HEK293T (cell line): ENCODE data around the gene SPNS2.

ENCODE experiments used
- CTCF ChIA-PET: fragments of 350-600 bp; formaldehyde crosslinking; extraction: SDS; loops from one replicate; lab custom pipeline; 2021; ENCODE audit warnings: antibody characterized with exemption, inconsistent platforms; lab: Yijun Ruan, JAX
- POLR2A ChIA-PET: fragments of 350-600 bp; formaldehyde crosslinking; extraction: SDS; loops from one replicate; lab custom pipeline; 2020; ENCODE audit warnings: antibody characterized with exemption, inconsistent platforms; lab: Yijun Ruan, JAX
- DNase-seq: peaks from one replicate; pipeline ENCODE4 v3.0.0; 2012; ENCODE audit warnings: mixed read lengths; ENCODE audit errors: extremely low spot score
- ARNT ChIP-seq: fragments of 450-650 bp; IDR thresholded peaks from 2 replicates; pipeline ENCODE4 v1.6.1; 2017; ENCODE audit warnings: mild to moderate bottlenecking
- BHLHE40 ChIP-seq: fragments of 450-650 bp; IDR thresholded peaks from 2 replicates; pipeline ENCODE4 v1.6.1; 2016; ENCODE audit warnings: mild to moderate bottlenecking, moderate library complexity, borderline replicate concordance
- CTBP1 ChIP-seq: fragments of 450-650 bp; IDR thresholded peaks from 2 replicates; pipeline ENCODE4 v1.6.1; 2016; ENCODE audit warnings: borderline replicate concordance
- ELF4 ChIP-seq: fragments of 450-650 bp; IDR thresholded peaks from 2 replicates; pipeline ENCODE4 v1.6.1; 2017; ENCODE audit warnings: antibody characterized with exemption
- FOXA1 ChIP-seq: fragments of 450-650 bp; IDR thresholded peaks from 2 replicates; pipeline ENCODE4 v1.6.1; 2016; ENCODE audit warnings: mild to moderate bottlenecking
- FOXK2 ChIP-seq: fragments of 450-650 bp; IDR thresholded peaks from 2 replicates; pipeline ENCODE4 v1.6.1; 2016; ENCODE audit warnings: mild to moderate bottlenecking
- FOXM1 ChIP-seq: fragments of 450-650 bp; IDR thresholded peaks from 2 replicates; pipeline ENCODE4 v1.6.1; 2017; ENCODE audit warnings: mild to moderate bottlenecking, borderline replicate concordance
- HDGF ChIP-seq: fragments of 450-650 bp; IDR thresholded peaks from 2 replicates; pipeline ENCODE4 v1.6.1; 2017; ENCODE audit warnings: antibody characterized with exemption, borderline replicate concordance
- L3MBTL2 ChIP-seq: fragments of 450-650 bp; conservative IDR thresholded peaks from 2 replicates; pipeline ENCODE4 v1.6.1; 2016; ENCODE audit warnings: mild to moderate bottlenecking
- LEF1 ChIP-seq: fragments of 450-650 bp; IDR thresholded peaks from 2 replicates; pipeline ENCODE4 v1.6.1; 2017; ENCODE audit warnings: mild to moderate bottlenecking, borderline replicate concordance
- NFRKB ChIP-seq: fragments of 450-650 bp; IDR thresholded peaks from 2 replicates; pipeline ENCODE4 v1.6.1; 2016; ENCODE audit warnings: mild to moderate bottlenecking, moderate library complexity
- PKNOX1 ChIP-seq: fragments of 450-650 bp; IDR thresholded peaks from 2 replicates; pipeline ENCODE4 v1.6.1; 2016
- SP1 ChIP-seq: fragments of 450-650 bp; IDR thresholded peaks from 2 replicates; pipeline ENCODE4 v1.6.1; 2017
- SUZ12 ChIP-seq: fragments of 450-650 bp; IDR thresholded peaks from 2 replicates; pipeline ENCODE4 v1.6.1; 2016; ENCODE audit warnings: mild to moderate bottlenecking
- TARDBP ChIP-seq: fragments of 450-650 bp; IDR thresholded peaks from 2 replicates; pipeline ENCODE4 v1.6.1; 2016
- ZNF384 ChIP-seq: fragments of 450-650 bp; IDR thresholded peaks from 2 replicates; pipeline ENCODE4 v1.6.1; 2016

The SPNS2 gene

GRCh38 chr17:4506892-4507291 is 8.2 kb downstream of the SPNS2 start:
- no peak for TF ChIP-seq HDGF
- no peak for TF ChIP-seq PKNOX1
- TF ChIP-seq FOXA1 = no peak
- no peak for TF ChIP-seq TARDBP
- TF ChIP-seq LEF1 = no peak
- no peak for TF ChIP-seq FOXK2
- no peak for TF ChIP-seq FOXM1
- no peak for TF ChIP-seq SP1
- TF ChIP-seq CTBP1 = no peak
- no peak for TF ChIP-seq NFRKB
- no peak for TF ChIP-seq ZNF384
- TF ChIP-seq ARNT = no peak
- TF ChIP-seq ELF4 = no peak
- TF ChIP-seq BHLHE40 = no peak
- TF ChIP-seq SUZ12 = no peak
- no peak for TF ChIP-seq L3MBTL2
- ChIA-PET CTCF (interaction anchor here (0.6 kb wide), 1 partner anchor 85 kb away, joined by 3 read pairs; no protein-coding TSS in a partner anchor), POLR2A (no interaction called here)
- no peak for DNase-seq

DNA sequence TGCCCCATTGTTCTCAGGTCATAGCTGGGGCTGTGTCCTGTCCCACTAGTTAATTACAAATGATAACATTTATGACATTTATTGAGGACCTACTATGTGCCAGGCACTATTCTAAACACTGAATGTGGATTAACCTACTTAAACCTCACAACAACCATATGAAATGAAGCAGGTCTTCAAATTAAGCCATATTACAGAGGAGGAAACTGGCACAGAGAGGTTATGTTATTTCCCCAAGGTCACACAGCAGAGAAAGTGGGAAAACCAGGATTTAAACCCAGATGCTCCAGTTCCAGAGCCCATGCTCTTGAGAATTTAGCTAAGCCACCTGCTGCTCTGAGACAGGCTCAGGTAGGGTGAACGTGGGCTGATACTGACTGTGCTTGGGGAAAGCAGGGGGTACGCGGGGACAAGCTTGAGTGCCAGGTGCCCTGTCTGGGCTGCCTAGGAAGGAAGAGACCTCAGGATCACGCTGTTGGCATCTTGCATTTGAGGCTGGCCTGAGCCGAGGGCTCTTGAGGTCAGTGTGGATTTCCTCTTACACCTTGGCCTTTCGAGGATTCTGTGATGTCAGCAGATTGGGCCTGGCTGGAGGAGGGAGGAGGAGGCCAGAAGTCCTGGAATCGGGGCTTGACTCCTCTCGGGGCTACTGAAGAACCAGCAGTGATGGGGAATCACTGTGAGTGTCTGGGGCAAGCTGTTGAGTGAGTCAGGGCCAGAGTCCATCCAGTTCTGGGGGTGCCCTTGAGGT is 8.9 kb downstream of the SPNS2 start:
- POLR2A ChIA-PET = no interaction called here
- TF ChIP-seq CTBP1 (no peak), FOXK2 (no peak), BHLHE40 (no peak), ELF4 (no peak), HDGF (no peak), NFRKB (no peak)
- CTCF ChIA-PET = no interaction called here
- no peak for DNase-seq

DNA sequence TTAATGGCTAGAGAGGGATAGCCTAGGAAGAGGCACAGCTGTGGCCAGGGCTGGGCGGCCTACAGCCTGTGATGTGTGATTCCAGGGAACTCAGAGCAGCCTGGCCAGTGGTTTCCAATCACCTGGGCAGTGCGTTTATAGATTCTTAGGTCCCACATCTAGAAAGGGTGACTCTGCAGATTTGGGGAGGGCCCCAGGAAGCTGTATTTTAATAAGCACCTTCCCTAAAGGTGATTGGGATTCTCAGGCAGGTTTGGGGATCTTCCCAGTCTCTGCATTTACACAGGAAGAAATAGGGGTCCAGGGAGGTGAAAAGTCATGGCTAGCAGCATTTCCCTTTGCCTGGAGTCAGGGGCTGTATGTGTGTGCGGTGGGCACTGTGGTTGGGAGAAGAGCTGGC is 9.5 kb downstream of the SPNS2 start:
- ChIA-PET POLR2A (no interaction called here), CTCF (no interaction called here)
- DNase-seq = no peak
- no peak for TF ChIP-seq PKNOX1
- TF ChIP-seq FOXA1 = no peak
- TF ChIP-seq SP1 = no peak

- TF ChIP-seq FOXK2 (no peak), ZNF384 (no peak), NFRKB (no peak), FOXA1 (no peak), CTBP1 (no peak), SUZ12 (no peak), PKNOX1 (no peak), ARNT (no peak), SP1 (no peak), HDGF (no peak), L3MBTL2 (no peak), BHLHE40 (no peak), ELF4 (no peak), FOXM1 (no peak), LEF1 (no peak), TARDBP (no peak)
- no peak for DNase-seq
- POLR2A ChIA-PET = interaction anchor here (1.5 kb wide), 1 partner anchor 10 kb away, joined by 3 read pairs; no protein-coding TSS in a partner anchor
- CTCF ChIA-PET = no interaction called here
Measured at GRCh38 chr17:4509401-4509800, 10.7 kb downstream of the SPNS2 start.

DNA sequence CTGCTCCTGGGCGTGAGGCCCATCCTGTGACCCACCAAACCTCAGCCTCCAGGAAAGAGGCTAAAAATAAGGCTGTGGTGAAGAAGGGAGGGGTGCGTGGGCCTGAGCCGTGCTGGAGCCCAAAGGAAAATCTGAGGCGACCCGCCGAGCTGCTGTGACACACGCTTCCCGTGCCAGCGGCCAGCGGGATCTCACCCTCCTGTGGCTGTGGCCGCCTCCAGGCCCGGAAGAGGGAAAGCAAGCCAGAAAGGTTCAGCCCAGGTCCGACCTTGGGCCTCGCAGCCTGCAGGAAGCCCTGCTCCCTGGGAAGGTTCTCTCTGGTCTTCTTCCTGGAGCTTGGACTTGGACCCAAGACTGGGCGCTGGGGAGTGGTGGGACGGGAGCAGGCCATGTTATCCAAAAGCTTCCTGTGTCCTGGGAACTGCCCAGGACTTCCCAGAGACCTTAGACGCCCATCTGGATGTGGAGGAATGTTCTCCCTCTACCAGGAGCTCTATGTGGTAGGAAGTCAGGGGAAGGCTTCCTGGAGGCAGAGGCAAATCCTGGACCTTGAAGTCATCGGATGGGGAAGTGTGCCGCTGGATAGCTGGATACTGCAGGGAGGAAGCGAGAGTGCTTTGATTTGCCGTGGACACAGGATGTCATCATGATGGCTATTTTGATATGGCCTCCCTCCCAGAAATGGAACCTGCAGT is 11.4 kb downstream of the SPNS2 start:
- ChIA-PET CTCF (no interaction called here), POLR2A (interaction anchor here (0.9 to 1.5 kb wide), 2 partner anchors 10 to 11 kb away, joined by 3 read pairs; partner anchors contain the start of gene SPNS2)
- DNase-seq = no peak
- TF ChIP-seq FOXK2 (no peak), FOXA1 (no peak), PKNOX1 (no peak), HDGF (no peak), L3MBTL2 (no peak), CTBP1 (no peak), SP1 (no peak), TARDBP (no peak), LEF1 (no peak), SUZ12 (no peak), FOXM1 (no peak), NFRKB (no peak), ELF4 (no peak)
